ENCODE measurements around the gene SHMT2.

DNA sequence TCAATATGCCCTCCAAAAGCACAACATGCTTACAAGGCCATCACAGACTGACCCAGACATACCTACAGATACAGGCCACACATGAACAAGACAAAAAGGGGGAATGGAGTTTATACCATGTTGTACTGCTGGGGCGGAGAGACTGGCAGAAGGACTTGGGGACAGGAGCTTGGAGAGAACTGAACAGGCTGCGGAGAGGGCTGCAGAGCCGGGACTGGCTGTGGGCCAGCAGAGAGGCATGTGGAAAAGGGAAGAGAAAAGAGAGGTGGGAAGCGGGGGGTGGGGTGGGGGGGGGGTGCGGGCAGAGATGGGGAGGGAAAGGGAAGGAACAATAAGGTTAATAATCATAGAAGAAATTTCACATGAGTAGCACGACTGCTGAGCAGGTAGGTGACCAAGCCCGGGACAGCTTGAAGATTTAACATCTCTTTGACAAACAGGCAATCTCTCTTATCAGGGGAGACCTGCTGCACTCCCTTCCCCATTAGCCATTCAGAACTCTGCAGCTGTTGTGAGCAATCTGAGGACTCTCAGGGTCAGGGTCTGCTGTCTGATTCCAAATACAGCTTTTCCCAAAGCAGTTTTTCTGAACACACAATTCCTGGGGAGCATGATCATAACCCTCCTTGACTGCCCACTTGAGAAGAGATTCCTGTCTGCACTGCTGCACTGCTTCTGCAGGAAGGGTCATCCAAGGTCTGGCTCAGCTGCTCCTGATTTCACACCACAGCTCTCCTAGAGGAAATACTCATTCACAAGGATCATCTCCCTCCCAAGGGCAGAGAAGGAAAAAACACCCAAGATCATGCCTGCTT lies 43.0 kb downstream of the SHMT2 start:
- TF ChIP-seq, protein P1, sequence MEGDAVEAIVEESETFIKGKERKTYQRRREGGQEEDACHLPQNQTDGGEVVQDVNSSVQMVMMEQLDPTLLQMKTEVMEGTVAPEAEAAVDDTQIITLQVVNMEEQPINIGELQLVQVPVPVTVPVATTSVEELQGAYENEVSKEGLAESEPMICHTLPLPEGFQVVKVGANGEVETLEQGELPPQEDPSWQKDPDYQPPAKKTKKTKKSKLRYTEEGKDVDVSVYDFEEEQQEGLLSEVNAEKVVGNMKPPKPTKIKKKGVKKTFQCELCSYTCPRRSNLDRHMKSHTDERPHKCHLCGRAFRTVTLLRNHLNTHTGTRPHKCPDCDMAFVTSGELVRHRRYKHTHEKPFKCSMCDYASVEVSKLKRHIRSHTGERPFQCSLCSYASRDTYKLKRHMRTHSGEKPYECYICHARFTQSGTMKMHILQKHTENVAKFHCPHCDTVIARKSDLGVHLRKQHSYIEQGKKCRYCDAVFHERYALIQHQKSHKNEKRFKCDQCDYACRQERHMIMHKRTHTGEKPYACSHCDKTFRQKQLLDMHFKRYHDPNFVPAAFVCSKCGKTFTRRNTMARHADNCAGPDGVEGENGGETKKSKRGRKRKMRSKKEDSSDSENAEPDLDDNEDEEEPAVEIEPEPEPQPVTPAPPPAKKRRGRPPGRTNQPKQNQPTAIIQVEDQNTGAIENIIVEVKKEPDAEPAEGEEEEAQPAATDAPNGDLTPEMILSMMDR (conservative IDR thresholded peaks at IDR 0.05 in 1 of 2, IDR thresholded peaks at IDR 0.05 in 1 of 2; ENCODE audit: extremely low read depth in 1 of 2, insufficient read depth in 1 of 2, low read depth in 1 of 2, low read length in 2 of 2), result no peak
- TF ChIP-seq EZH2 (IDR thresholded peaks at IDR 0.05; ENCODE audit: borderline replicate concordance, low read length), result no peak
